ENCODE data around the gene SLC24A4.

Gene SLC24A4

GRCh38 chr14:92469515-92469914 lies 146.6 kb downstream of the SLC24A4 start:
- no peaks in the 10 kb centered on the region for H3K36me3 ChIP-seq (ENCODE audit: control insufficient read depth, insufficient read depth, low read length)
- no peak overlapping the region for H3K4me3 ChIP-seq (replicated peaks; ENCODE audit: low read depth, low read length)
- no peak for TF ChIP-seq CTCF (IDR thresholded peaks at IDR 0.05; ENCODE audit: insufficient read depth, low read length, poor library complexity, severe bottlenecking)
- H3K27me3 ChIP-seq (replicated peaks; ENCODE audit: control insufficient read depth, insufficient read depth, low read length): no peaks in the 10 kb centered on the region
- no peak for DNase-seq (ENCODE audit: extremely low read depth, insufficient read length)

GRCh38 chr14:92470215-92470614 lies 147.2 kb downstream of the SLC24A4 start:
- Histone ChIP-seq H3K27me3 (replicated peaks; ENCODE audit: control insufficient read depth, insufficient read depth, low read length) (no peaks in the 10 kb centered on the region), H3K4me3 (replicated peaks; ENCODE audit: low read depth, low read length) (no peak overlapping the region), H3K36me3 (ENCODE audit: control insufficient read depth, insufficient read depth, low read length) (no peaks in the 10 kb centered on the region)
- no peak for DNase-seq (ENCODE audit: extremely low read depth, insufficient read length)
- no peak for TF ChIP-seq CTCF (IDR thresholded peaks at IDR 0.05; ENCODE audit: insufficient read depth, low read length, poor library complexity, severe bottlenecking)

- no peaks in the 10 kb centered on the region for H3K27me3 ChIP-seq (replicated peaks; ENCODE audit: control insufficient read depth, insufficient read depth, low read length)
- TF ChIP-seq CTCF (IDR thresholded peaks at IDR 0.05; ENCODE audit: insufficient read depth, low read length, poor library complexity, severe bottlenecking): no peak
- no peak overlapping the region for H3K4me3 ChIP-seq (replicated peaks; ENCODE audit: low read depth, low read length)
- no peak for DNase-seq (ENCODE audit: extremely low read depth, insufficient read length)
- no peaks in the 10 kb centered on the region for H3K36me3 ChIP-seq (ENCODE audit: control insufficient read depth, insufficient read depth, low read length)
Measured at GRCh38 chr14:92470811-92471210, 147.8 kb downstream of the SLC24A4 start.

GRCh38 chr14:92471919-92472318 lies 149.0 kb downstream of the SLC24A4 start:
- H3K36me3 ChIP-seq (ENCODE audit: control insufficient read depth, insufficient read depth, low read length): no peaks in the 10 kb centered on the region
- no peak for TF ChIP-seq CTCF (IDR thresholded peaks at IDR 0.05; ENCODE audit: insufficient read depth, low read length, poor library complexity, severe bottlenecking)
- DNase-seq (ENCODE audit: extremely low read depth, insufficient read length): no peak
- H3K4me3 ChIP-seq (replicated peaks; ENCODE audit: low read depth, low read length): no peak overlapping the region
- no peaks in the 10 kb centered on the region for H3K27me3 ChIP-seq (replicated peaks; ENCODE audit: control insufficient read depth, insufficient read depth, low read length)

- DNase-seq (ENCODE audit: extremely low read depth, insufficient read length): no peak
- no peak for TF ChIP-seq CTCF (IDR thresholded peaks at IDR 0.05; ENCODE audit: insufficient read depth, low read length, poor library complexity, severe bottlenecking)
Measured at GRCh38 chr14:92472860-92473259, 149.9 kb downstream of the SLC24A4 start.

GRCh38 chr14:92473261-92473968 lies 150.4 kb downstream of the SLC24A4 start:
- no peak overlapping the region for H3K4me3 ChIP-seq (replicated peaks; ENCODE audit: low read depth, low read length)
- DNase-seq (ENCODE audit: extremely low read depth, insufficient read length): no peak
- H3K36me3 ChIP-seq (ENCODE audit: control insufficient read depth, insufficient read depth, low read length): no peaks in the 10 kb centered on the region
- no peaks in the 10 kb centered on the region for H3K27me3 ChIP-seq (replicated peaks; ENCODE audit: control insufficient read depth, insufficient read depth, low read length)
- no peak for TF ChIP-seq CTCF (IDR thresholded peaks at IDR 0.05; ENCODE audit: insufficient read depth, low read length, poor library complexity, severe bottlenecking)

More at GRCh38 chr14:92472860-92473259, 149.9 kb downstream of the SLC24A4 start:
- Histone ChIP-seq H3K36me3 (ENCODE audit: control insufficient read depth, insufficient read depth, low read length) (no peaks in the 10 kb centered on the region), H3K4me3 (replicated peaks; ENCODE audit: low read depth, low read length) (no peak overlapping the region), H3K27me3 (replicated peaks; ENCODE audit: control insufficient read depth, insufficient read depth, low read length) (no peaks in the 10 kb centered on the region)
